Activated naive CD4-positive, alpha-beta T cell treated with Interleukin-2 at 50 U/mL for 16 hours (primary cell): ENCODE data around the gene SH3PXD2B.
A peak's percentile ranks its signal among the peaks of the same experiment; 100 is the strongest.
"Not testable (repeated sequence)": the region's sequence is repeated elsewhere in the genome, so short reads cannot be mapped to it uniquely, and the experiment has no call there.

Source experiments
- DNase-seq: peaks from one replicate; pipeline ENCODE4 v3.0.0-alpha.2; 2020

SH3PXD2B gene

GRCh38 chr5:172485511-172486202 lies 31.3 kb upstream of the SH3PXD2B start:
- DNase-seq: no peak

DNA sequence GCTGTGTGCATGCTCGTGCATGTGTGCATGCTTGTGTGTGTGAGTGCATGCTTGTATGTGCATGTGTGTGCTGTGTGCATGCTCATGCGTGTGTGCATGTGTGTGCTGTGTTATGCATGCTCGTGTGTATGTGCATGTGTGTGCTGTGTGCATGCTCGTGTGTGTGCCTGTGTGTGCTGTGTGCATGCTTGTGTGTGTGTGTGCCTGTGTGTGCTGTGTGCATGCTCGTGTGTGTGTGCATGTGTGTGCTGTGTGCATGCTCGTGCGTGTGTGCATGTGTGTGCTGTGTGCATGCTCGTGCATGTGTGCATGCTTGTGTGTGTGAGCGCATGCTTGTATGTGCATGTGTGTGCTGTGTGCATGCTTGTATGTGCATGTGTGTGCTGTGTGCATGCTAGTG lies 30.3 kb upstream of the SH3PXD2B start:
- DNase-seq: no peak

DNA sequence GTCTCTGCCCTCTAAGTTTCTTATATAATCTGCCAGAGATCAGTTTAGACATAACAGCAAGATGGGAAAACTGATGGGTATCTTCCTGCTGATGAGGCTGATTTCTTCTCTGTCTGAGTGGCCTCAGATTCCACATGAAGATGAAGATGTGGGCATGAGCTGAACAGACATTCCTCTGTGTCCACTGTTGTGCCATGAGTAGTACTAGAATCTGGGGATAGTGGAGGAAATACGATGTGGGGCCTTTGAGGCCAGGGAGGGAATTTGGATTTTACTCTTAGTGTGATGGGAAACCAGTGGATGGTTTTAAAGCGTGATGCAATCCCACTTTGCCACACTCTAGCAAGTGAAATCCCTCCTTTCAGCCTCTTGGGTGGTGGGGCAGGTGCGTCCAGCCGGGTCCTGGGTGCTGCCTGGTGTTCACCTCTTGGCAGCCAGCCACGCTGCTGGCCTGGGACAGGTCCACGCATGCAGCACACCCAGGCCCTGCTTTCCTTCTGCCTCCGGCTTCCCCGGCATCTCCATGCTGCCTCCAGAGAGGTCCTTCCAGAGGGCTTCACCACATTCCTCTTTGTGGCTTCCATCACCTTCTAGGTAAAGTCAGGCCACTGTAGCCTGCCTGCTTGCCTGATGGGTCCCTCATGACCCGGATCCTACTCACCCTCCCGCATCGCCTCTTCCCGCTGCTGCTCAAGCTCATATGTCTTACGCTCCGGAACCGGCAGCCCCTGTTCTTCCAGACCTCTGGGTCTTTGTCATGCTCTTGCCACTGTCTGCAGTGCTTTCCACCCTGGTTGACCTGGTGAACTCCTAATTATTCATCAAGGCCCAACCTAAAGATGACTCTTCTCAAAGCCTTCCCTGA lies 28.1 kb upstream of the SH3PXD2B start:
- no peak for DNase-seq

- DNase-seq: no peak
Observed at GRCh38 chr5:172481011-172481800, 26.9 kb upstream of the SH3PXD2B start.

DNA sequence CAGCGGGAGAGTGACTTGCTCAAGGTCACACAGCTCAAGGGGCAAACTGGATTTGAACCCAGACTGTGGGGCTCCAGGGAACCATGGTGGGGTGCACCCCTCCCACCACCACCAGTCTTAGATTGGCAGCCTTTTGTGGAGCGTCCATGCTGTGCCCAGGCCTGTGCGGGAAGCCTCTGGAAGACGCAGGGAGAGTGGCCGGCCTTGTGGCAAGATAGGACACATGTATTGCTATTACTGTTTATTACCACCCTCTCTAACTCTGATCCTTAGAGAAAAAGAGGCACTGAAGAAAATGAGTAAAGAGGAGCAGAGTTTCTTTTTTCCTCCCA lies 25.4 kb upstream of the SH3PXD2B start:
- no peak for DNase-seq

DNA sequence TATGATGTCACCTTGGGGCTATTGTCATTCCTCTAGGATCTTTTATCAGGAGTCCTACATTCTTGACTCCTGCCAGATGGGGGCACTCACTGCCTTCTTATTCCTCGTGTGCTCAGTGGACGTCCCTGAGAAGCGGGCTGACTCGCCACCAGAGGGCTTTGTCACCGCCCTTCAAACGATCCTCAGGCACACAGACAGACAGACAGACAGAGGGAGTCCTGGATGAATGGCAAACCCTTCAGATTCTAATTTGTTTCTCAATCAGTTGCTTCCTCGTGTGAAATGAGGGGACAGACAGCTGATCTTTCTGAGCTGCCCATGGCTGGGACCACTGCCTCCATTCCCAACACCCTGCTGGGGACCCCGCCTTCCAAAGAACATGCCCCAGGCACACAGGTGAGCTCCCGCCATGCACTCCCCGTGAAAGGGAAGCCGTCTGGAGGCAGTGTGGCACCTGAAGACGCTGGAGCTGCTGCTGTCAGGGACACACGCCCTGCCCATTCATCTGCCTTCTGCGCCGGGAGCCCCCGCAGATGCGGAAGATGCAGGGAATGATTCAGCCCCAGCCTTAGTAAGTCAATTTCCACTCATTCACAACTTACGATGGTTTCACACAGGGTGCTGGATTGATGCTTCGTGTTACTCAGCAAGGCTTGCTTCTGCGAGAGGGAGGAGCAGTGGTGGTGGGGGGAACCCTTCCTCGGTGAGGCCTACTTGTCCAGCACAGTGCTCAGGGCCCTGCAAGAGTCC lies 24.9 kb upstream of the SH3PXD2B start:
- DNase-seq: peak; percentile 55

DNA sequence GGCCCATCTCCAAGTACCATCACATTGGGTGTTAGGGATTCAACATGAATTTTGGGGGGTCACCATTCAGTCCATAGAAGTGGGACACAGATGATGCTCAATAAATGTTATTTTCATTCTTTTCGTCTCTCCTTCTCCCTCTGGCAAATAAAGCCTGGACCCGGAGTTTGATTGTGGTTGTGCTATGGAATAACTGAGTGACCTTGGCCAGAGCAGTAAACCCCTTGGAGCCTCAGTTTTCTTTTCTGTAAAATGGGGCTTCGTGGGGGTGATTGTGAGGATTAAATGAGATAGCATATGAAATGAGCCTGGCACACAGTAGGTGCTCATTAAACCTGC lies 24.3 kb upstream of the SH3PXD2B start:
- not testable (repeated sequence) for DNase-seq

DNA sequence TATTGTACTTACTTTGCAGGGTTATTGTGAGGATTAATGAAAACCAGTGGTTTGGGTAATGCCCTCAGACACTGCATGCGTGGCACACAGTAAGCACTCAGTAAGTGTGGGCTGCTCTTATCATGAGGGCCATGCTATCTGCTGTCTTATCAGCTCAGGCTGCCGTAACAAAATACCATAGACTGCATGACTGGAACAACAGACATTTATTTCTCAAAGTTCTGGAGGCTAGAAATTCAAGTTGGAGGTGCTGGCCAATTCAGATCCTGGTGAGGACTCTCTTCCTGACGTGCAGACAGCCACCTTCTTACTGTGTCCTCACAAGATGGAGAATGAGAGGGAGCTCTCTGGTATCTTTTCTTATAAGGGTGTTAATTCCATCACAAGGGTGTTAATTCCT lies 23.9 kb upstream of the SH3PXD2B start:
- DNase-seq: no peak

DNA sequence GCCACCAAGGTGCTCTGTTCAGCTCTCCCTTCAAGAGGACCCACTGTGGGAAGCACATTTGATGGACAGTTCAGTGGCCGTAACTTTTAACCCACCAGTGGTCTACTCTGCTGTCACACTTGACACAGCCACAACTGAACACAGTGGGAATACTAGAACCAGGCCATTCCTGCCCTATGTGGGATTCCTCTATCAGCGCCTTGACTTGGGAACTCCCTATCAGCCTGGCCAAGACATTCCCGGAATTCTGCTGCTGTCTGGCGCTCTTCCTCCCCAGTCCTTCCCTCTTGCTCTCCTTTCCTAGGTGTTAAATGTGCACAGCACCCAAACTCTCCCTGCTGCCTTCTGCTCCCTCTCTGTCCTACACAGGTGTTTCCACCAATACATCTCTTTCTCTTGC lies 23.1 kb upstream of the SH3PXD2B start:
- DNase-seq: no peak

DNA sequence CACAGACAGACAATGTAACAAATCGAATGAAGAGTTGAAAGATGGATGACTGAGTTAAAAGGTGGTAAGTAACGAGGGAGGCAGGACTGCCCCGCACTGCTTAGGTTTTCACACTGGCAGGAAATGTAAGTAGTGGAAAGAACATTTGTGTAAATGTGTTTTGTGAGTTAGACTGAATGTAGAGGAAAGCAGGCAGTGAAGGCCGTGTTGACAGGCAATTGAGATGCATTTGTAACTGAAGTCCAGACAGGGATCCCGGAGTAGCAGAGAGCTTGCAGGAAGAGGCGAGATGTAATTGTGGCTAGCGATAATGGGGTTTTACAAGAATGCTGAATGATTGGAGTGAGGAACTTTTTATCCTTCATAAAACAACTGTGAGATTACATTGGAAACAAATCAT lies 20.0 kb upstream of the SH3PXD2B start:
- DNase-seq: no peak

- no peak for DNase-seq
Observed at GRCh38 chr5:172473427-172473826, 19.1 kb upstream of the SH3PXD2B start.

DNA sequence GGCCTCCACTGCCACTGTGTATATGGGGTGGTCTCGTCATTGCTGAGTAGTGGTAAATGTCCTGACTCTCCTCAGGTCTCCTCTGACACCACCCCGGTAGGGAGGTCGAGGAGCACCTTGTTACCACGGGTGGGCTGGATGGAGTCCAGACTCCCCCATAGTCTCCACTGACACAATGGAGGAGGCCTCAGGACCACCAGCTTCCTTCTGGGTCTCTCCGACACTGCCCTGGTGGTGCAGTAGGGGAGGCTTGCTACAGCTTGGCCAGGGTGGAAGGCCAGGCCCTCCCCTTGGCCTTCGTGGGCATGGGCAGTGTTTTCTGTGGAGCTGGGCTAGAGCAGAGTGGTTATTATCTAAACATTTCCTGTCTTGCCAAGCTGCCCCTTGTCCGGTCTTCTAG lies 15.4 kb upstream of the SH3PXD2B start:
- DNase-seq: no peak

- no peak for DNase-seq
Observed at GRCh38 chr5:172466062-172466461, 11.7 kb upstream of the SH3PXD2B start.

DNA sequence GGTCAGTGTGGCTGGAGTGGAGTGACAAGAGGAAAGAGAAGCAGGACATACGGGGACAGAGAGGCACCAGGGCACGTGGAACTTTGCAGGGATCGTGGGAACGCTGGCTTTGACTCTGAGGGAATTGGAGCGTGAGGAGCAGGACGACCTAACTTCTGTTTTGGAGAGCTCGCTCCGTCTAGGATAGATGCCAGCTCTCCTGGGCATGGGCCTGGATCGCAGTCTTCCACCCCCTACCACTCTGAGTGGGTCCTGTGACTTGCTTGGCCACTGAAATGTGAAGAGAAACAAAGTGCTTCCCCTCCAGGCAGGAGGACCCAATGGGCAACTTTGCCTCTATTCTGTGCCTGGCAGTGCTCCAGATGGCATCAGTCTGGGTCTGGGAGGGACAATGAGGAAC lies 8.7 kb upstream of the SH3PXD2B start:
- no peak for DNase-seq

- DNase-seq: no peak
Observed at GRCh38 chr5:172459783-172460165, 5.4 kb upstream of the SH3PXD2B start.

- no peak for DNase-seq
Observed at GRCh38 chr5:172458976-172459782, 4.9 kb upstream of the SH3PXD2B start.

DNA sequence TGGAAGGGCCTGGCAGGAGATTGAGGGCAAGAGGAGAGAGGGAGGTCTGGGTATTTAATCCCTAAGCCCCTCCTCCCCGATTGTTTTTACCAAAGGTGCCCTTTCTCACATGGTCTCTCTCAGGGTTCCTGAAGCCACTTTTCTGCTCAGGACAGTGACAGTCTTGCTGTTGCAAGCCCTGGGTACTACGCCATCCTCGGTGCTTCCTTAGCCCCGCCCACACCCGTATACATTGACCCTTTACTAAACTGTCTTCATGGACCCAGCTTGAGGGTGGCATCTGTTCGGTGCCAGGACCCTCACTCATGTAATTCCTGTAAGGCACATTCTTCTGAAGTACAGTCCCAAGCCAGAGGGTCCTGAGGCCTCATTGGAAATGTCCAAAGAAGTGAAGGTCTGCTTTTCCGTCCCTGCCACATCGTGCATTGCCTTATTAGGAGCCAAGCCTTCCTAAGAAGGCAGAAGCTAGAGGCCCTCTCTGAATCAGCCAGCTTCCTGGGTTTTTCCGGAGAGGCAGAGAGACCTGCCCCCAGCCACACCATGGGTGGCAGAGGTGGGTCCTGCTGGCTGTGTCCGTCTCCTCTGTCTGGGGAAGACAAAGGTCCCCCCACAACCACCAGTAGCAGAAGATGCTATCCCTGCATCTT lies 1.9 kb upstream of the SH3PXD2B start:
- no peak for DNase-seq

DNA sequence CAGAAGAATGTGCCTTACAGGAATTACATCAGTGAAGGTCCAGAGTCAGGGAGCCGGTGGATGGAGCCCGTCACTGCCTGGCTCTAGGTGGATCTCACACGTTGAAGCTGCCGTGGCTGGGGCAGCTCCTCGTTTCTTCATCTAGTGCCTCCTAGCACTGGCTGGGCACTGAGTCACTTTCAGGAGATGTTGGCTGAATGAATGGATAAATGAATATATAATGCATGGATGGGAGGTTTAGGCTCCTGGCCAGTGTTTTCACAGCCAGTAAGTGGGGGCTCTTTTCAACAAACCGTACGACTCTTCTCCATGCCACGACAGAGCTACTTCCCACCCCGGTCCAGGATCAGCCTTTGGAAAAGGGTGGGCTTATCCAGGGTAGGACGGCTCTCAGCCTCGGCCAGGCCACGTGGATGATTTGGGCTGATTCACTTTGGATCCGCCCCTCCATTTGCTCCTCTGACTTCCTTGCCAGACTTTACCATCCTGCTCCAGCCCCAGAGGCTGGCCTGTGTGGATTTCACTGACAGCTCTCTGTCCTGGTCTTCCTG lies 1.3 kb upstream of the SH3PXD2B start:
- no peak for DNase-seq

DNA sequence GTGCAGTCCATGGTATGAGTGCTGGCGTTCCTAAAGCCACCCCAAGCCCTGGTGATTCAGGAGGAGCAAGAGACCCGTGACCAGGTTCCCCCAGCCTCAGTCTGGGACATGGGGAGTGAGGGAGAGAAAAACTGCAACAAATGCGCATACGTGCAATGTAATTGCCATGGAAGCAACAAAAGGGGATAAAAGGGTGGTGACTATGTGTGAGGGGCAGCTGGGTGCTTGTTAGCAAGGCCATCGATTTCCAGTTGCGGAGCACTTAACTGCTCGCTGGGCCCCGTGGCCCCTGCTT lies 709 bp upstream of the SH3PXD2B start:
- no peak for DNase-seq

DNA sequence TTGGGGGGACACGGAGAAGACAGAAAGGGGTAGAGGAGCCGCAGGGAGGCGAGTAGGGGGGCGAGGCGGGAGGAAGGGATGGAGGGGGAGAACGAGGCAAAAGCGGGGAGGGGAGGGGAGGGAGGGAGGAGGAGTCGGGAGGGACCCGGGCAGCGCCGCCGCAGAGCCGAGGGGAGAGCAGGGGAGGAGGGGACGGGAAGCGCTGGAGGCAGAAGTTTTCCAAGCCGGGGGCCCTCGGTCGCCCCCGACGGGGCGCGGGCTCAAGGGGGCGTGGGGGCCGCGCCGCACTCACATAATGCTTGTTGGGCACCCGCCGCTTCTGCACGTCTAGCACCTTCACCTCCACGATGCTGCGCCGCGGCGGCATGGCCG lies 353 bp downstream of the SH3PXD2B start:
- no peak for DNase-seq

- no peak for DNase-seq
Observed at GRCh38 chr5:172453206-172453985, 929 bp downstream of the SH3PXD2B start.
